K562 (cell line): ENCODE measurements around the gene MYO1A. TPM values are rescaled to one million over a fixed set of nuclear protein-coding genes. Genes with fewer than 3 reads are reported as not detected.

Source experiments
- CBX1 ChIP-seq: sonication (generic); IDR thresholded peaks from 2 replicates; pipeline ENCODE4 v1.6.1; 2016; ENCODE audit warnings: antibody characterized with exemption, low read depth, mild to moderate bottlenecking
- CHD2 ChIP-seq: IDR thresholded peaks from 2 replicates; pipeline ENCODE4 v1.6.1; 2011; ENCODE audit warnings: low read depth, low read length
- CREM ChIP-seq: IDR thresholded peaks from 2 replicates; pipeline ENCODE4 v1.6.1; 2014; ENCODE audit warnings: antibody characterized with exemption, low read depth
- HNRNPH1 ChIP-seq: fragments of 200-400 bp; formaldehyde crosslinking; optimal IDR thresholded peaks from 2 replicates; pipeline ENCODE3; 2017; ENCODE audit warnings: low read depth, mild to moderate bottlenecking, low read length, moderate library complexity
- HNRNPUL1 ChIP-seq: fragments of 200-400 bp; formaldehyde crosslinking; IDR thresholded peaks from 2 replicates; pipeline ENCODE4 v1.6.1; 2017; ENCODE audit warnings: low read length
- KLF10 ChIP-seq: fragments of 250-450 bp; sonication (Bioruptor Pico); IDR thresholded peaks from 2 replicates; pipeline ENCODE4 v1.6.1; 2021; ENCODE audit warnings: matching md5 sums
- LEF1 ChIP-seq: fragments of 450-650 bp; IDR thresholded peaks from 2 replicates; pipeline ENCODE4 v1.6.1; 2016; ENCODE audit warnings: mild to moderate bottlenecking
- MEF2D ChIP-seq: conservative IDR thresholded peaks from 2 replicates; pipeline ENCODE4 v1.6.1; 2016; ENCODE audit warnings: low read depth, missing genetic modification characterization, missing compliant biosample characterization
- MGA ChIP-seq: fragments of 450-650 bp; IDR thresholded peaks from 2 replicates; pipeline ENCODE4 v1.6.1; 2016; ENCODE audit warnings: mild to moderate bottlenecking, moderate library complexity
- POLR2A ChIP-seq: fragments of 450-650 bp; conservative IDR thresholded peaks from 2 replicates; pipeline ENCODE4 v1.6.1; 2016
- STAT5B ChIP-seq: fragments of 250-450 bp; sonication (Bioruptor Pico); IDR thresholded peaks from 2 replicates; pipeline ENCODE4 v1.8.0; 2021; ENCODE audit warnings: mild to moderate bottlenecking, inconsistent platforms
- ZC3H4 ChIP-seq: sonication (generic); formaldehyde crosslinking; IDR thresholded peaks from 2 replicates; pipeline ENCODE4 v1.9.0; 2021; ENCODE audit warnings: missing genetic modification reagents, borderline replicate concordance
- ZNF785 ChIP-seq: fragments of 250-450 bp; sonication (Bioruptor Pico); IDR thresholded peaks from 2 replicates; pipeline ENCODE4 v1.4.0; 2020; ENCODE audit warnings: mild to moderate bottlenecking
- polyA plus RNA-seq, 8 experiments: library from polyadenylated mRNA; depleted of rRNA in 4 of 8; stranded (reverse) in 5 of 8; unstranded in 3 of 8; fragments of >200 nt; fragmentation: Nextera tagmentation in 2 of 8; fragmentation: Illumina TruSeq in 1 of 8; extraction: Ambion mirVana in 2 of 8; extraction: Trizol in 1 of 8; gene quantifications; 2 replicates each; pipeline versions ENCODE4 v1.2.1 to v1.2.3, GENCODE V29; 2011 to 2014; ENCODE audit warnings: inconsistent platforms in 1 of 8, missing spikeins in 1 of 8
- total RNA-seq, 7 experiments: library from RNA; depleted of rRNA in 6 of 7; stranded (reverse); fragments of >200 nt in 6 of 7; fragmentation: Illumina TruSeq in 2 of 7; extraction: Trizol in 2 of 7; gene quantifications; 2 replicates each; pipeline versions ENCODE4 v1.2.1 to v1.2.3, GENCODE V29; 2011 to 2021; ENCODE audit warnings: low replicate concordance in 1 of 7
- TF ChIP-seq, protein P1 (sequence below): fragments of 150-350 bp; IDR thresholded peaks from 2 replicates; pipeline ENCODE4 v1.6.1; 2014; ENCODE audit warnings: low read depth, mild to moderate bottlenecking, low read length, borderline replicate concordance

MYO1A gene
- total and polyA plus RNA-seq, 9 of the 15 experiments (the other 6 are each of a cell fraction or from before 2014, with no cell fraction given): 0.03 to 0.29 (median 0.14) TPM; not detected in 2

DNA sequence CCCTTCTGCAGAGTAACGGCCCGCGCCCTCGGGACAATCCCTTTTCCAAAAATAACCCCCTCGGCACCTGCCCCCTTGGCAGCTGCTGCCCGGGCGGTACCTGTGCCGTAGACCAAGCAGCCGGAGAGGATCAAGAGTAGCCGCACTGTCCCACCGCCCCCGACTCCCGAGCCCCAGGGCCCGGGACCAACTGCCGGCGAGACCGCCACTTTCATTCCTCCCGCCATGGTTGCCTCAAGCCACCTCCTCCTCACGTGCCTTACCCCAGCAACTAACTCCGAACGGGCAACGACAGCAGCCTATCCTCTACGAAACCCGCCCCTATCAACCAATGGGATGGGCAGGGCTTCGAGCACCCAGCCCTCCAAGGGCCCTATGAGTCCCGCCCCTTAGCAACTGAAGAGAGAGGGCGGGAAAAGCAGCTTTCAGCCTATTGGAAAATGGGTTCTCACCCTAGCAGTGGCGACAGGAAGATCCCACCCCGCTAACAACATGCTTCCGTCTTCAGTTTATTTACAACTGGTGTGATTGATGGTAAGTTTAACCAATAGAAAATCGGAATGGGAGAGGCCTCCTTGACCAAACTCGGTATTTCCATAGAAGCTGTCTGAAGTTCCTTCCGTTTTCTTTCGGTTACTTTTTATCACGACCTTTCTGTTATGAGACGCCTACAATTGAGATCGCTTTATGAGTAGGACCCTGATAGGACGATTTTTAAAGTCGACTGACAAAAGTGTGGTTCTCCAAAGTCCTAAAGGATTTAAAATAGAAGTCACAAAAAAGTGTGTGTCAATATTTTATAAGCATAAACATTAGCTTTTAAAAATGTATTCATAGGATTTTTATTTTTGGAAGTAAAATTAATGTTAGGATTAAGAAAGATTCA lies 28.8 kb upstream of the MYO1A start, which contains the start of gene NEMP1 (continued):
- TF ChIP-seq MGA (peak; percentile 91), POLR2A (peak; percentile 94), HNRNPH1 (no peak), HNRNPUL1 (no peak), ZNF785 (CRISPR knock-in tag) (no peak), ZC3H4 (CRISPR knock-in tag) (no peak), CREM (peak; percentile 57; the same call in 1 of the 2 replicates), KLF10 (CRISPR knock-in tag) (no peak), CBX1 (0 out of 2 replicates have a peak, but pooled peaks have one; percentile 56), LEF1 (peak; percentile 82), STAT5B (no peak), MEF2D (no peak), CHD2 (peak; percentile 83)
- TF ChIP-seq, protein P1, sequence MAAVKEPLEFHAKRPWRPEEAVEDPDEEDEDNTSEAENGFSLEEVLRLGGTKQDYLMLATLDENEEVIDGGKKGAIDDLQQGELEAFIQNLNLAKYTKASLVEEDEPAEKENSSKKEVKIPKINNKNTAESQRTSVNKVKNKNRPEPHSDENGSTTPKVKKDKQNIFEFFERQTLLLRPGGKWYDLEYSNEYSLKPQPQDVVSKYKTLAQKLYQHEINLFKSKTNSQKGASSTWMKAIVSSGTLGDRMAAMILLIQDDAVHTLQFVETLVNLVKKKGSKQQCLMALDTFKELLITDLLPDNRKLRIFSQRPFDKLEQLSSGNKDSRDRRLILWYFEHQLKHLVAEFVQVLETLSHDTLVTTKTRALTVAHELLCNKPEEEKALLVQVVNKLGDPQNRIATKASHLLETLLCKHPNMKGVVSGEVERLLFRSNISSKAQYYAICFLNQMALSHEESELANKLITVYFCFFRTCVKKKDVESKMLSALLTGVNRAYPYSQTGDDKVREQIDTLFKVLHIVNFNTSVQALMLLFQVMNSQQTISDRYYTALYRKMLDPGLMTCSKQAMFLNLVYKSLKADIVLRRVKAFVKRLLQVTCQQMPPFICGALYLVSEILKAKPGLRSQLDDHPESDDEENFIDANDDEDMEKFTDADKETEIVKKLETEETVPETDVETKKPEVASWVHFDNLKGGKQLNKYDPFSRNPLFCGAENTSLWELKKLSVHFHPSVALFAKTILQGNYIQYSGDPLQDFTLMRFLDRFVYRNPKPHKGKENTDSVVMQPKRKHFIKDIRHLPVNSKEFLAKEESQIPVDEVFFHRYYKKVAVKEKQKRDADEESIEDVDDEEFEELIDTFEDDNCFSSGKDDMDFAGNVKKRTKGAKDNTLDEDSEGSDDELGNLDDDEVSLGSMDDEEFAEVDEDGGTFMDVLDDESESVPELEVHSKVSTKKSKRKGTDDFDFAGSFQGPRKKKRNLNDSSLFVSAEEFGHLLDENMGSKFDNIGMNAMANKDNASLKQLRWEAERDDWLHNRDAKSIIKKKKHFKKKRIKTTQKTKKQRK: peak; percentile 92
